ENCODE data around the gene ATG16L2.
"Not testable (repeated sequence)": the region's sequence is repeated elsewhere in the genome, so short reads cannot be mapped to it uniquely, and the experiment has no call there.

Gene ATG16L2

DNA sequence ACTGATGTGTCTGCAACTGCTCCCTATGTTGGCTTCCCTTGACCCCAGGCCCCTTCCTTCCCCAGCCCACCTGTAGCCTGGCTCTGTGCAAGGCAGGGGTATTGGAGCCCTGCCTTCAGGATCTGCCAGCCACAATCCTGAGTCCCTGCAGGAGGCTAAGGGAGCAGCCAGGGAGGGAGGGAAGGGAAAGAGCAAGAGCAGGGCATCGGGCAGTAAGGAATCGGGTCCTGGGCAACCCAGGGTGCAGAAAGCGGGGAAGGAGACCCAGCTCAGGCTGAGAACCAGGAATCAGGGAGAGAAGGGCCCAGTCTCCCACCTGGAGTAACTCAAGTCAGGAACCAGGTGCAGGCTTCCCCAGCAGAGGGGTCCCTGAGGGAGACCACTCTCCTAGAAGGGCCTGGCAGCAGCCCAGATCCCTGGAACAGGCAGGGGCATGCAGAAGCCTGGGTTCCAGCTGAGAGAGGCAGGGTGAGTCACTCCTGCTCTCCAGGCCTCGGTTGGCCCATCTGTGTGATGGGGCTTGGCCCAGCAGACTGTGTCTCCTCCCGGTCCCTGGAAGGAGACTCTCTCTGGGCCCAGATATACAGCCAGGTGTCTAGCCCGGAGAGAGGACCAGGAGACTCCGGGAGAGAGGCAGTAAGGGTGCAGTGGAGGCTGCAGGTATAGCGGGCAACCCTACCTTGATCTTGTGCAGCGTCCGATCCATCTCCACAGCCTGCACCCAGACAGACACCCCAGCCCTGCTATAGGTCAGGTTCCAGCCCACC is 33.7 kb upstream of the ATG16L2 start:
- DNase-seq = no peak

DNA sequence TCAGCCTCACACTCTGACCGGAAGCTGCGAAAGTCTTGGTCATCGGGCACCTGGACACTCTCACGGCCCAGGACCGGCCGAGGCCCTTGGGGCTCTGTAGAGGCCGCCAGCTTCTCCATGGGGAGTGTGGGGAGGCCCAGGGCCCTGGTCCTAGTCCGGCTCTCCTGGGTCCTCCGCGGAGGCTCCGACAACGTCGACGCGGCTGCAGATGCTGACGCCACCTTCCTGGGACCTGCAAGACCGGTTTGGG is 33.2 kb upstream of the ATG16L2 start:
- DNase-seq = no peak

DNA sequence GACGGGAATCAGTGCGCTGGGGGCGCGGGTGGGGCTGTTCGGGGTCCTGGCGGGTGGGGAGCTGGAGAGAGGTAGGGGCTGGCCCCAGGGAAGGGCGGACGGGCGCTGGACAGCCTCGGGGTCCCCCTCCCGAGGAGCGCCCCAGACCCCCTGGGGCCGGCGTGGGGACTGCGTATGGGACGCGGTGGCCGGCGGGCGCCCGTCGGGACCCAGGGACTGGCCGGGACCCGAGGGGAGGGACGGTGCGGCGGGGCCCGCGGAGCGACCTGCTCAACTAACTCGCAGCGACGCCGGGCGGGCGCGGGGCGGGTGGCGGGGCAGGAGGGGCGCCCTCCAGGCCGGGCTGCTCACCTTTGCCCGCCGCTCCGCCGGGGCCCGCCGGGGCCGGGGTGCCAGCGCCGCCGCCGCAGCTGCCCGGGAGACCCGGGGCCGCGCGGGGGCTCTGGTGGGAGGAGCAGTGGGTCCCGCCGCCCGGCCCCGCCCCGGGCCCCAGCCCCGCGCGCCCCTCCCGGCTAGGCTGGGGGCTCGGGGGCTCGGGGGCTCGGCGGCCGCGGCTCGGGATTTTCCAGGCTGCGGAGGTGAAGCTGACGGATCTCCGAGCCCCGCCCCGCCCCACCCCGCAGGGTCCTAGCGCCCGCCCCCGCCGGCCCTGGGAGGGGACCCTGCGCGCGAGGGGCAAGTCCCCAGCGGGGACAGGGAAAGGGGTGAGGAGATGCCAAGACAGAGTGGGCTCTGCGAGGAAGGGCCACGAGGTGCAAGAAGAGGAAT is 32.7 kb upstream of the ATG16L2 start:
- DNase-seq = peak; percentile 30 to 65 (median 61)

DNA sequence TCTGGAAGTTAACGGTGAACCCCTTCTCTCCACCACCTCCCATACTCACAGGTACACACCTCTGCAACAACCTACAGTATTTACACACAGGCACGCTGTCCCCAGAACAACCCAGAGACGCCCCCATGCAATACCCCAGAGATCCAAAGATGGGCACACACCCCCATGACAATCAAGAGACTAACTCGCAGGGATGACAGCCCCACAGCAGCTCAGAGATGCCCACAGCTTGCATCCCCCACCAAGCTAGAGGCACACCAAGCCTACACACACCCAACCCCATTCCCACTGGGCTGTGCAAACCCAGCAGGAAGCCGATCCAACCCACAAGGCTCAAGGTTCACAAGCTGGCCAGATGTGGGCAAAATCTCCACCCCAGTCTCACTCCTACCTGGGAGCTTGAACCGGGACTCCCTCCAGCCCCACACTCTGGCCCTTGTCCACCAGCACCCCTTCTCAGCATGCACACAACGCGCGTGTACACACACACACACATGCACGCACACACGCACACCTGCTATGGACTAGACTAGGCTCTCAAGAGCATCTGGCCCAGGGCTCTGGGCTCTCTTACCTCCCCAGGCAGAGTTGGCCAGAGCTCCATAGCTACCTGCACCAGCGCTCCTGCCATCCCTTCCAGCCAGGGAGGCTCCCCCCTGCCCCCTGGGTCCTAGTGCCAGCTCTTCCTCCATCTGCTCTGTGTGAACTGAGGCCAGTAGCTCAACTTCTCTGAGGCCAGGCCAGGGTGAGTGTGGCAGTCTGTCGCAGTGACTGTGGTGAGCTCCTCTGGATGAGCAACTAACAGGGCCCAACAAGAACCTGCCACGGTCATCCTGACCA is 31.9 kb upstream of the ATG16L2 start:
- no peak for DNase-seq

DNA sequence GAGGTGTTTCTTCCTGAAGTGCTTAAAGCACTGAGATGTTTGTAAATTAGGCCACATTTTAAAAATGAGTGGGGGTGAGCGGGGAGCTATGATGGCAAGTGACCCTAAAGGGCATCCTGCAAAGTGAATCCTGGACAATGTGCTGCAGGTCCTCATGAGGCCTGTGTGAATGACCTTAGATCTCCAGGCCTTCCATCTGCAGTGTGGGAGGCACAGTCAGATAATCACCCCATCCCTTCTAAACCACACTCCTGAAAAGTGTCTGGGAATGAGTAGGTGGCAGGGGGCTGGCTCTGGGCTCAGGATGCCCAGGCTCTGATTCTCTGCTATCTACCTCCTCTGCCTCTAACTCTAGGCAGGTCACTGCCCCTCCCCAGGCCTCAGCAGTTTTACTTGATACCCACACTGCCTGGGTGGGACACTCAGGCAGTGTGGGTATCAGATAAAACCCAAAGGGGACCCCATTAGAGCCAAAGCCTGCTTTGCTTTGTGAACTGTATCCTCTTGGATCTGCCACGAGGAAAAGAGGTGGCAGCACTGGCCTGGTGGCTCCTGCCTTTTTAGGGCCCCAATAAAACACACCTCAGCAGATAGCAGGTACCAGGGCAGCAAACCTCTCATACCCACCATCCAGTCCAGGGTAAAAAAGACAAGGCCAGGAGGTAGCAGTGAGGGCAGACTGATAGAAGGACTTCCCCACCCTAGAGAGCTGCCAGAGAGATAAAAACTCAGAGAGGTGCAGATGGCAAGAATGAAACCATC is 30.9 kb upstream of the ATG16L2 start:
- no peak for DNase-seq

DNA sequence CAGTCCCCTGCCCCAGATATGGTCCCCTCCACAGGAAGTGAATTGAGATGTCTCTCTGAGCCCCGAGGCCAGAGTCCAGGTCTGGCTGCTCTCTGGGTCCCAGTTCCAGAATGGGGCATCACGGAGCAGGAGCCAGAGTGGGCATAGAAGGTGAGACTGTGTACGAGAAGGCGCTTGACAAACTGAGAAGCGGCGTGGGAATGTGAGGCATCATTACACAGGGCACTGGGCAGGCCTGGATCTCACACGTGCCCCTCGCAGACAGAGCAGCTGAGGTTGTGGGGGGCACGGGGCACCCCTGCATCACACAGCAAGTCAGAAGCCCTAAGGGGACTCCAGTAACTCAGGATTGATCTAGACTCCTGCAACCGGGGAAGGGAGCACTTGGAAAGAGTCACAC is 29.5 kb upstream of the ATG16L2 start:
- DNase-seq = no peak

DNA sequence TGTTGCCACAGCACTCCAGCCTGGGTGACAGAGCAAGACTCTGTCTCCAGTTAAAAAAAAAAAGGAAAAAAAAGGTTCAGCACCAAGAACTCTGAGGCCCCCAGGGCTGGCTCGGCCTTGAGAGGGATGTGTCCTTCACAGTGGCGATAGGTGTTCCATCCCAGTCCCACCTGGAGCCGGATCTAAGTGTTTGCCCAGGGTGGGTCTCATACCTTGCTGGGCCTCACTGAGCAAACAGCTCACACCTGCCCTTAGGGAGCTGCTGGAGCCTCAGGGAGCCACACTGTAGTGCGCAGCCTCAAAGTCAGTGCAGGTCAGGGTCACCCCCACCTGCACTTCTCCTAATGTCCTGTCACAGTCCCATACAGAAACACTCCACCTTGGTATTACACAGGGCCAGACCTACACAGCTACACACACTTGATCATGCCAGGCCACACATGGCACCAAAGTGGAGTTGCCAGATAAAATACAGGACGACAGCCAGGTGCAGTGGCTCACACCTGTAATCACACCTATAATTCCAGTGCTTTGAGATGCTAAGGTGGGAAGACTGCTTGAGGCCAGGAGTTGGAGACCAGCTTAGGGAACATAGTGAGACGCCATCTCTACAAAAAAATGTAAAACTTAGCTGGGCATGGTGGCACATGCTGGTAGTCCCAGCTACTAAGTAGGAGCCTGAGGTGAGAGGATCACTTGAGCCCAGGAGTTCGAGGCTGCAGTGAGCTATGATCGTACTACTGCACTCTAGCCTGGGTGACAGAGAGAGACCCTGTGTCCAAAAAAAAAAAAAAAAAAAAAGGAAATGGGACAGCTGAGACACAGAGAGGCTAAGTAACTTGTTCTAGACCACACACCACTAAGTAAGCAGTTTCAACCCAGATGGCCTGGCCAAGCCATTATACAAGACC is 27.7 kb upstream of the ATG16L2 start:
- DNase-seq = no peak

DNA sequence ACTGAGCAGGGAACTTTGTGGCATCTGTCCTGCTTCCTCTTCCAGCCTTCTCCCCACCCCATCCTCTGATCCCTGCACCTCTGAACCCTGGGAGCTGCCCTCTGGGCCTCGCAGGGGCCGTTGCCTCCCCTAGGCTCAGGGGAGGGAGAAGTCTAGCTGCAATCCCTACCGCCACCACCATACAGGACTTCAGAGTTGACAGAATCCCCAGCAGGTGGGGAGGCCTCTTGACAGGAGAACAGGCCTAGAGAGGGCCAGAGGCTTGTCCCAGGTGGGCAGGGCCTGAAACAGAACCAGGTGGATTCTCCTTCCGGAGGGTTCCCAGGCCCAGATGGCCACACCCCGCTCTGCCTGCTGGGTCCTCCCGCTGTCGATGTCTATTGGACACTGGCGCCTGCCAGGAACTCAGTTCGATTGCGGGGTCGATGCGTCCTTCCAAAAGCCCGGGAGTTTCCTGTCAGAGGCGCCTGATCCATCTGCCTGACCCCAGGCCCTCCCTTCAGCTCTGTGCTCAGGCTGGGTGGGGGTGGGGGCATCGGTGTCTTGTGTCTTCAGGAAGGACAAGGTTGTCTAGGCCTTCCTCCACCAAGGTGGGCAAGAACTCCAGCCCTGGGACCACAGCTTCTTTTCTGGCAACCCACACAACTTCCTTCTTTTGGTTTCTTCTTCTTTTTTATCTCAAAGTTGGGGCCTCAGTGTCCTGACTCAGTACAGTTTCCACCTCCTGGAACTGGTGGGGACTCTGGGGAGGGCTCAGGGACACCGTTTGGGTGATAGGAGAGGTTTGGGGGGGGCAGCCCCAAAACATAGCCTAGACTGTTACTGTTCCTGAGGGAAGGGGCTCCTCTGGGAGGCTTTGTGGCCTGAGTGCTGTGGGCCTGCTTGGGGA is 26.8 kb upstream of the ATG16L2 start:
- no peak for DNase-seq

DNA sequence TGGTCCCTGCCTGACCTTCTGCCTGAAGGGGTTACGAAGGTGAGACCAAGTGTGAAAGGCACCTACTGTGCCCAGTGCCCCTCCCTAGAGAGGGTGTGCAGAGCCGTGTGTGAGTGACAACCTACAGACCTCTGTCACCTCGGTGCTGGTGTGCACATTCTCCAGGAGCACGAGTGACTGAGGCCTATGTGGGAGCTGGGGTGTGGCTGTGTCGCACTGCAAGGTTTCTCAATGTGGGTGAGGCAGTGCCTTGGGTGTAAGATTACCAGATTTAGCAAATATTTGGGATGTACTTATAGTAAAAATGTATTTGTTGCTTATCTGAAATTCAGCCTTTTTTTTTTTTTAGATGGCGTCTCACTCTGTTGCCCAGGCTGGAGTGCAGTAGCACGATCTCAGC is 26.0 kb upstream of the ATG16L2 start:
- DNase-seq = no peak

DNA sequence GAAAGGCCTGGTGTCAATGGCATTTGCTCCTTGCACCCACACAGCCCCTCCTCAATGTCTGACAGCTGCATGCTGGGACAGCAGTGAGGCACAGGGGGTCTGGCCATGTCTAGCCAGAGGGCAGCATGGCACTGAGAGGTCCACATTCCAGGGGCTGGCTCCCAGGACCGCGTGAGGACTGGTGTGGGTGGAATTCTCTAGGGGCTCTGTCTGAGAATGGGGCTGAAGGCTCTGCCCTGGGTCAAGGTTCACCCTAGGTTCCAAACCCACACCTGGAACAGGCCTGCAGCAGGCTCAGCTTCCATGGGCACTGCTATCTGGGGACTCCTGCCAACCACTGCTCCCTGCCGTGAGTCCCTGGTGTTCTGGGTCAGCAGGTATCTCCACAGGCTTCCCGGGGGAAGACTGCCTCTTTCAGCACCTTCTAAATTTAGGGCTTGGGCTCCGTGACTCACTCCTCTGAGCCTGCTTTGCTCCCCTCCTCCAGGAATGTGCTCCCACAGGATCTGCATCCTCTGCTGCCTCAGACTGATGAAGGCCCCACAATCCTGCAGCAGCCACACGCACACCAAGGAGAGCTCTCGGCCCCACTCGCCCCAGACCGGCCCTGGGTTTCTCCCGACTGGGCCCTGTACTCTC is 24.6 kb upstream of the ATG16L2 start:
- DNase-seq = no peak

DNA sequence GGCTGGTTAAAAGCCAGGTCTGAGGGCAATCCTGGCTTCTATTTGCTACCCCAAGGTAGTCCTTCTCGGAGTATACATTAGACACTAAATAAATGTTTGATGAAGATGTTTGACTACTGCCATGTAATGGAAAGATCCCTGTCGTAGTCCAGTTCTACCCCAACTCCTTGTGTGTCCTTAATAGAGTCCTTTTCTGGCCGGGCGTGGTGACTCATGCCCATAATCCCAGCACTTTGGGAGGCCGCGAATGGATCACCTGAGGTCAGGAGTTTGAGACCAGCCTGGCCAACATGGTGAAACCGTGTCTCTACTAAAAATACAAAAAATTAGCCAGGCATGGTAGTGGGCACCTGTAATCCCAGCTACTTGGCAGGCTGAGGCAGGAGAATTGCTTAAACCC is 23.0 kb upstream of the ATG16L2 start:
- DNase-seq = not testable (repeated sequence)

DNA sequence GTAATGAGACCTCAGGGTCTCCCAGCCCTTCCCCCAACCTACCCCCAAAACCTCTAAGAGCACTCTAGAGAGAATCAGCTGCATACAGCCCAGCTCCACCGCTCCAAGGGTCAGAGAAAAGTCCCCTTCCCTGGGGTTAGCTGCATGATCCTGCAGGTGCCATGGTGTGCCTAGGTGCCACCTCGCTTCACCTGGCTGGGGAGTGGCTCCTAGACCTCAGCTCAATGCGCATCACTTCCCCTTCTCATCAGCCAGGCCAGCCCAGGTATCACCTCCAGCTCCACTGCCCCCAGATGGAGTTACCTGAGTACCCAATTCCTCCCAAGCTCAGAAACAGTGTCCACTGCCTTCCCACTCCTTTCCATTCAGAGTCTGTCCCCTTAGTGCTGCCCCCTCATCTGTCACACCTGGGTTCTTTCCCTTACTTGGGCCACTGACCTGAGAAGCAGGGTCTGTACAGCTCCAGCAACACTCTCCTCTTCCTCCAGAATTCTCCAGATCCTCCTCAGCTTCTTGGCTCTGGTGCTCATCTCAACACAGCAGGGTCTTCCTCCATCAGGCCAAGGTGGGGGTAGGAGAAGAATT is 21.7 kb upstream of the ATG16L2 start:
- no peak for DNase-seq

DNA sequence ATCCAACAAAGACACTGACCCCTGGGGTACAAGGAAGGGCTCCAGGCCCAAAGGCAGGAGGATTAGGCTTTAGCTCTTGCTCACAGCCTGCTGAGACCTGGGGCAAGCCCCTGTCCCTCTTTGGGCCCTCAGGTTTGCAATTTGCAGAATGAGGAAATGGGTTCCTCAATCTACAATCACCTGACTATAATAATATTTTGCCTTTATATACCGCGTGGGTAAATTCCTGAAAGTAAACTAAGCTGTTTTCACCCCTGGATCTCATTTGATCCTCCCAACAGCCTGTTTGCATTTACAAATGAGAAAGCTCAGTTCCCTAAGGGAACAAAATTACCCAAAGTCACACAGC is 21.2 kb upstream of the ATG16L2 start:
- DNase-seq = no peak

DNA sequence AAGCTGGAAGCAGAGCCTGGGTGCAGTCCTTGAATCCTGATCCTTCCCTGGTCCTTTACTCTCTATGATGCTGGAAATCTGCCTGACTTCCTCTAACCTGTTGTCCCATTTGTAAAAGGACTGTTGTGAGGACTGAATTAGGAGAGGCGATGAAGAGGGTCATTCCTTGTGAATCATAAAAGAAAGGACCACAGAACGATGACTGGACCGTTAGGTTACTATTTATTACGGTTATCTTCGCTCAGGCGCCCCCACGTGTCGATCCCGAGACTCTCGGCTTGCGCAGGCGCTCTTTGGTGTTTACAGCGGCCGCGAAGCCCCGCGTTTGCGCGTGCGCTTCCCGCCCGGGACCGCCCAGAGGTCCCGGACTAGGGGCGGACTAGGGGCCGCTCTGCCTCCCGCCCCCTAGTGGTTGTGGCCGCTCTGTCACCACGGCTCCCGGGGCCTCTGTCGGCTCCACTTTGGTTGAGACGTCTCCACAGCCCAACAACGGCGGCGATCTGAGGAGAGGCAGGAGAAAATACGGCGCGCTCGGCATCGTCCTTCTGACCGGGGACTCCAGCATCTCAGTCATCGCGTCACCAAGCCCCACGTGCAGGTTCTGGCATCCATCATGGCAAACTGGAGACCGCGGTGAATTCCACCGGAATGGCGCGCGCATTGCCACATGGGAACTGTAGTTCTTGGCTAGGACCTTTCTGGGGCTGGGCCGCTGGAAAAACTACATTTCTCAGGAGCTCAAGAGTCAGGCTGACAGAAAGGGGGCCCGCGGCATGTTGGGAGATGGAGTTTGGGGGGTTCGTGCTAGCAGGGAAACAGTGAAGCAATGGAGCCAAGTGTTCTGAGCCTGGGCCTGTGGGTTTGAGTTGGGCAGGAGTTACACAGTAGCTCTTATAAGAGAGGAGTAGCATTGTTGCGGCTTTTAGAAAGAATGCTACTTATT is 20.5 kb upstream of the ATG16L2 start, which contains the start of gene STARD10:
Gene STARD10, minus strand, starts transcription at position 623 of the 943 bp plus-strand sequence. CDS start 12,866 bp downstream, outside the sequence.
- DNase-seq = peak; percentile 86 to 95 (median 90)

DNA sequence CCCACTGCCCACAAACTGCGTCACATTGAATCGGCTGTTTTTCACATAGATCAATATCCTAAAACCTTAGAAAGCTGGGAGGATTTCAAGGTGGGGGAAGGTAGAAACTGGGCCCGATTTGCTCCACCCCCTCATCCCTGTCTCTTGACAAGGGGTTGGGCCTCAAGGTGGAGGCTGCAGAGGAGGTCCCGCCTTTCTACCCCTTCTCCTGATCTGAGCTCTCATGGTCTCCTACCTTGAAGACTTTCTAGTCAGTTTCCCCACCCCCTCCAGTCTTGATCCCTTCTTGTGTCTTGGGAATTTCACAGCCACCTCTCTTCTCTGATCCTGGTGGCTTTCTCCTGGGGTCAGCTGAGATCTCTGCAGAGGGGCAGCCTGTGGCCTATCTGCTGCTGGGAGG is 15.8 kb upstream of the ATG16L2 start:
- no peak for DNase-seq

DNA sequence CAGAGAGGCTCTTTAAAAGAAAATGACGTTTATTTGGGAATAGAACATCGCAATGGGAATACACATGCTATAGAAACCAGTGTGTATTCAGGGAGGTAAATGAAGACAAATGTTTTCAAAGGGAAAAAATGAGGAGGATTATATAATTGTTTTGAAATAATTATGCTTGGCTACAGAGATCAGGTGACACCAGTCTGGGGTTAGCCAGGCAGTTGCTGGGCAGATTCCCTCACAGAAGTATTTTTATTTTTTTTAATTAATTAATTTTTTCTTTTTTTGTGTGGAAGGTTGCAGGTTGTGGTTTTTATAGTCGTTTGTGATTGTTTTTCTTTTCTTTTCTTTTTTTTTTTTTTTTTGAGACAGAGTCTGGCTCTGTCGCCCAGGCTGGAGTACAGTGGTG is 14.8 kb upstream of the ATG16L2 start:
- DNase-seq = no peak

DNA sequence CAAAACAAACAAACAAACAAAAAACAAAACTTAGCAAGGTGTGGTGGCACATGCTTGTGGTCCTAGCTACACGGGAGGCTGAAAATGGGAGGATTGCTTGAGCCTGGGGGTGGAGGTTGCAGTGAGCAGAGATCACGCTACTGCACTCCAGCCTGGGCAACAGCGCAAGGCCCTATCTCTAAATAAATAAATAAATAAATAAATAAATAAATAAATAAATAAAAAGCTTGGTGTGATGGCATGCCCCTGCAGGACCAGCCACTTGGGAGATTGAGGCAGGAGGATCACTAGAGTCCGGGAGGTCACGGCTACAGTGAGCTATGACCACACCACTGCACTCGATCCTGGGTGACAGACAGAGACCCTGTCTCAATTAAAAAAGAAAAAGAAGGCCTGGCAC is 11.4 kb upstream of the ATG16L2 start:
- DNase-seq = no peak

DNA sequence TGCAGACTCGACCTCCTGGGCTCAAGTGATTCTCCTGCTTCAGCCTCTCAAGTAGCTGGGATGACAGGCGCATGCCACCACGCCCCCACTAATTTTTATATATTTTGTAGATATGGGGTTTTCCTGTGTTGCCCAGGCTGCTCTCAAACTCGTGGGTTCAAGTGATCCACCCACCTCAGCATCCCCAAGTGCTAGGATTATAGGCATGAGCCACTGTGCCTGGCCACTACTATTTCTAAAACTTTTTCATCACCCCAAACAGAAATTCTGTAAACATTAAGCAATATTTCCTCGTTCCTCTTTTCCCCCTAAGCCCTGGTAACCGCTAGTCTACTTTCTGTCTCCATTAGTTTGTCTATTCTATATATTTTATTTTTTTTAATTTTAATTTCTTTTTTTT is 9.0 kb upstream of the ATG16L2 start:
- no peak for DNase-seq

DNA sequence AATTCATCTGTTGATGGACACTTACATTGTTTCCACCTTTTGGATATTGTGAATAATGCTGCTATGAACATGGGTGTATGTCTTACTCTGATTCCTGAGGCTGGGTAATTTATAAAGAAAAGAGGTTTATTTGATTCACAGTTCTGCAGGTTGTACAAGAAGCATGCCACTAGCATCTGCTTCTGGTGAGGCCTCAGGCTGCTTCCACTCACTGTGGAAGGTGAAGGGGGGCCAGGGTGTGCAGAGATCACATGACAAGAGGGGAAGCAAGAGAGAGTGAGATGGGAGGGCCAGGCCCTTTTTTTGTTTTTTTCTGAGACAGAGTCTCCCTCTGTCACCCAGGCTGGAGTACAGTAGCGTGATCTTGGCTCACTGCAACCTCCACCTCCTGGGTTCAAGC is 7.8 kb upstream of the ATG16L2 start:
- DNase-seq = not testable (repeated sequence)

Measured in T-helper 2 cell (primary cell).